OCI-LY3 (cell line): ENCODE results near the gene ELFN2.

ENCODE experiments used
- EZH2phosphoT487 ChIP-seq: fragments of 200-600 bp; shearing (Covaris generic); IDR thresholded peaks from 2 replicates; pipeline ENCODE4 v1.6.1; 2018; ENCODE audit warnings: antibody characterized with exemption, mixed run types, low read depth
- TF ChIP-seq, protein P1 (sequence below): fragments of 200-600, 300-600 bp; sonication (generic); IDR thresholded peaks from 2 replicates; pipeline ENCODE4 v1.5.1; 2014; ENCODE audit warnings: antibody characterized with exemption, low read length, low read depth

DNA sequence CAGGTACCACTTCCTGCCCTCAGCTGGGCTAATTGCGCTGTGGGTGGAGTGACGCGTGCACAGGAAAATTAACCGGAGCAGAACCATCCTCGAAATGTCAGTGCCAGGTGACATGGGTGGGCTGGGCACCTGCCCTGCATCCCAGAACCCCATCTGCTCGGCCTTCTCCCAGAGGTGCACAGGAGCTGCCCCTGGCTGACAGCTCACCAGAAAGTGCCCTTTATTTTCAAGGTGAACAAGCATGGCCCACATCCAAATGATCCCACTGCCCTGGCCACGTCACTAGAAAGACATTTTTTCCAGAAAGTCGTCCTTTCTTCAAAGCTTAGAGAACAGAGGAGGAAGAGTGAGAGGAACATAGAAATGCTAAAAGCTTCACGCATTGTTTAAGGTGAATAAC lies 4.1 kb upstream of the ELFN2 start:
- TF ChIP-seq, protein P1, sequence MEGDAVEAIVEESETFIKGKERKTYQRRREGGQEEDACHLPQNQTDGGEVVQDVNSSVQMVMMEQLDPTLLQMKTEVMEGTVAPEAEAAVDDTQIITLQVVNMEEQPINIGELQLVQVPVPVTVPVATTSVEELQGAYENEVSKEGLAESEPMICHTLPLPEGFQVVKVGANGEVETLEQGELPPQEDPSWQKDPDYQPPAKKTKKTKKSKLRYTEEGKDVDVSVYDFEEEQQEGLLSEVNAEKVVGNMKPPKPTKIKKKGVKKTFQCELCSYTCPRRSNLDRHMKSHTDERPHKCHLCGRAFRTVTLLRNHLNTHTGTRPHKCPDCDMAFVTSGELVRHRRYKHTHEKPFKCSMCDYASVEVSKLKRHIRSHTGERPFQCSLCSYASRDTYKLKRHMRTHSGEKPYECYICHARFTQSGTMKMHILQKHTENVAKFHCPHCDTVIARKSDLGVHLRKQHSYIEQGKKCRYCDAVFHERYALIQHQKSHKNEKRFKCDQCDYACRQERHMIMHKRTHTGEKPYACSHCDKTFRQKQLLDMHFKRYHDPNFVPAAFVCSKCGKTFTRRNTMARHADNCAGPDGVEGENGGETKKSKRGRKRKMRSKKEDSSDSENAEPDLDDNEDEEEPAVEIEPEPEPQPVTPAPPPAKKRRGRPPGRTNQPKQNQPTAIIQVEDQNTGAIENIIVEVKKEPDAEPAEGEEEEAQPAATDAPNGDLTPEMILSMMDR, result no peak
- TF ChIP-seq EZH2phosphoT487, result no peak
